CD4-positive, alpha-beta memory T cell (primary cell): ENCODE results near the gene WWC1. TPM values are rescaled to one million over a fixed set of nuclear protein-coding genes. Genes with fewer than 3 reads are reported as not detected.

Experiments used
- CTCF ChIA-PET: fragments of 350-600 bp; sonication (Branson Sonifier 250); formaldehyde crosslinking; loops from one replicate; lab custom pipeline; 2021; ENCODE audit warnings: inconsistent platforms; ENCODE audit not compliant: partially characterized antibody; lab: Charles Lee
- POLR2A ChIA-PET: fragments of 350-600 bp; sonication (Branson Sonifier 250); formaldehyde crosslinking; loops from one replicate; lab custom pipeline; 2021; ENCODE audit not compliant: partially characterized antibody; lab: Charles Lee
- DNase-seq, 5 donors: peaks; one replicate each; pipeline versions ENCODE4 v3.0.0 to v3.0.0-alpha.2; 2020 to 2022; ENCODE audit warnings: mixed read lengths in 1 of 5
- H3K27ac ChIP-seq: one replicate; pipeline ENCODE4 v1.7.0; 2013; ENCODE audit warnings: low read depth, low read length
- H3K27me3 ChIP-seq: 2 replicates; pipeline ENCODE4 v1.7.0; 2013; ENCODE audit warnings: mild to moderate bottlenecking, low read length, moderate library complexity; ENCODE audit not compliant: insufficient read depth
- H3K36me3 ChIP-seq: 2 replicates; pipeline ENCODE4 v1.7.0; 2013; ENCODE audit warnings: mild to moderate bottlenecking, low read length, moderate library complexity; ENCODE audit not compliant: insufficient read depth
- H3K4me1 ChIP-seq: 2 replicates; pipeline ENCODE4 v1.7.0; 2013; ENCODE audit warnings: mild to moderate bottlenecking, low read length, moderate library complexity; ENCODE audit not compliant: insufficient read depth
- H3K4me3 ChIP-seq, 2 donors: one replicate each; pipeline ENCODE4 v1.7.0; 2013; ENCODE audit warnings: low read length in 2 of 2, mild to moderate bottlenecking in 1 of 2
- H3K9me3 ChIP-seq, 2 donors: one replicate each; pipeline ENCODE4 v1.7.0; 2013; ENCODE audit warnings: low read length in 2 of 2, control low read depth in 1 of 2; ENCODE audit not compliant: control insufficient read depth in 1 of 2
- H3K27ac Mint-ChIP-seq, 7 donors: one replicate each; pipeline ENCODE4 v1.8.0; 2020 to 2021; ENCODE audit warnings: mixed read lengths in 7 of 7, mild to moderate bottlenecking in 6 of 7, inconsistent platforms in 3 of 7, moderate library complexity in 3 of 7
- H3K27me3 Mint-ChIP-seq, 2 donors: one replicate each; pipeline ENCODE4 v1.8.0; 2020 to 2021; ENCODE audit warnings: mixed read lengths in 2 of 2
- H3K36me3 Mint-ChIP-seq, 2 donors: one replicate each; pipeline ENCODE4 v1.8.0; 2020 to 2021; ENCODE audit warnings: mixed read lengths in 2 of 2, inconsistent platforms in 1 of 2, mild to moderate bottlenecking in 1 of 2
- H3K4me1 Mint-ChIP-seq, 4 donors: one replicate each; pipeline ENCODE4 v1.8.0; 2020 to 2021; ENCODE audit warnings: mixed read lengths in 4 of 4, mild to moderate bottlenecking in 1 of 4
- H3K4me3 Mint-ChIP-seq, 8 donors: one replicate each; pipeline ENCODE4 v1.8.0; 2020 to 2021; ENCODE audit warnings: mixed read lengths in 8 of 8, mild to moderate bottlenecking in 7 of 8, moderate library complexity in 6 of 8, inconsistent platforms in 3 of 8
- H3K9me3 Mint-ChIP-seq, 8 donors: one replicate each; pipeline ENCODE4 v1.8.0; 2020 to 2021; ENCODE audit warnings: mixed read lengths in 8 of 8, mild to moderate bottlenecking in 5 of 8, inconsistent platforms in 3 of 8, moderate library complexity in 1 of 8
- intact Hi-C: fragments of 100-400 bp; cut with micrococcal nuclease; formaldehyde crosslinking; loops from one replicate; pipeline ENCODE4 v1.15.1; 2023
- polyA plus RNA-seq, 2 donors: library from polyadenylated mRNA; unstranded; fragments of 300-500 nt; fragmentation: Illumina TruSeq; gene quantifications; one replicate each; pipeline ENCODE4 v1.2.3, GENCODE V29; 2021
- total RNA-seq, 2 experiments: library from RNA; stranded (reverse); gene quantifications; one replicate each; pipeline ENCODE4 v1.2.3, GENCODE V29; 2021

Gene WWC1
- total and polyA plus RNA-seq, 4 experiments from 2014 or later, result 0.22 to 2.7 (median 1.5) TPM

- H3K4me3 ChIP-seq, result no peak overlapping the region
- peaks cover 14% of the 10 kb centered on the region for H3K27me3 ChIP-seq
- DNase-seq, result no peak
- ChIA-PET POLR2A (no interaction called here), CTCF (interaction anchor here (1.2 to 2.7 kb wide), 2 partner anchors 11 to 87 kb away, joined by 3 to 10 read pairs; no protein-coding TSS in a partner anchor)
- H3K9me3 ChIP-seq, result no peaks in the 10 kb centered on the region
- Mint-ChIP-seq H3K27ac (peak overlapping the region in 2 of 7 donors; percentile 44 to 46), H3K36me3 (no peaks in the 10 kb centered on the region), H3K27me3 (peaks cover 3 to 7% of the 10 kb centered on the region in 2 donors), H3K9me3 (no peaks in the 10 kb centered on the region), H3K4me3 (peak overlapping the region; percentile 44 to 72 (median 66)), H3K4me1 (peaks cover 6 to 22% (median 16%) of the 10 kb centered on the region in 4 donors)
- no peak overlapping the region for H3K27ac ChIP-seq
- no peaks in the 10 kb centered on the region for H3K36me3 ChIP-seq
- intact Hi-C loops, result loop anchor here (5.0 kb wide), 2 partner anchors 119 to 284 kb away; partner anchors contain the start of gene PANK3
- H3K4me1 ChIP-seq, result peaks cover 15% of the 10 kb centered on the region
Measured at GRCh38 chr5:168292786-168293696, 1.6 kb downstream of the WWC1 start.

GRCh38 chr5:168295574-168296201, 4.2 kb downstream of the WWC1 start:
- Histone ChIP-seq H3K9me3 (no peaks in the 10 kb centered on the region), H3K4me3 (no peak overlapping the region), H3K36me3 (no peaks in the 10 kb centered on the region), H3K27ac (no peak overlapping the region), H3K4me1 (peaks cover 15% of the 10 kb centered on the region), H3K27me3 (peaks cover 14% of the 10 kb centered on the region)
- no peak for DNase-seq
- H3K4me1 Mint-ChIP-seq, result peaks cover 4 to 15% (median 11%) of the 10 kb centered on the region in 4 donors
- no peaks in the 10 kb centered on the region for H3K36me3 Mint-ChIP-seq
- no peaks in the 10 kb centered on the region for H3K9me3 Mint-ChIP-seq
- intact Hi-C loops, result no loop called here
- CTCF ChIA-PET, result interaction anchor here (0.6 to 0.8 kb wide), 2 partner anchors 27 to 86 kb away, joined by 3 read pairs; no protein-coding TSS in a partner anchor
- POLR2A ChIA-PET, result no interaction called here
- H3K27me3 Mint-ChIP-seq, result peaks cover 3 to 7% of the 10 kb centered on the region in 2 donors
- H3K4me3 Mint-ChIP-seq, result no peak overlapping the region
- H3K27ac Mint-ChIP-seq, result no peak overlapping the region

- H3K4me1 Mint-ChIP-seq, result peaks cover 0 to 11% (median 6%) of the 10 kb centered on the region in 4 donors
- H3K36me3 ChIP-seq, result no peaks in the 10 kb centered on the region
- DNase-seq, result no peak
- H3K27ac Mint-ChIP-seq, result no peak overlapping the region
- H3K4me3 ChIP-seq, result no peak overlapping the region
- peaks cover 9% of the 10 kb centered on the region for H3K4me1 ChIP-seq
- no peaks in the 10 kb centered on the region for H3K9me3 Mint-ChIP-seq
- no peaks in the 10 kb centered on the region for H3K36me3 Mint-ChIP-seq
- intact Hi-C loops, result no loop called here
- POLR2A ChIA-PET, result no interaction called here
- CTCF ChIA-PET, result interaction anchor here (0.8 kb wide), 1 partner anchor 28 kb away, joined by 3 read pairs; no protein-coding TSS in a partner anchor
- peaks cover 3 to 7% of the 10 kb centered on the region in 2 donors for H3K27me3 Mint-ChIP-seq
- no peak overlapping the region for H3K27ac ChIP-seq
- peaks cover 14% of the 10 kb centered on the region for H3K27me3 ChIP-seq
- no peaks in the 10 kb centered on the region for H3K9me3 ChIP-seq
- H3K4me3 Mint-ChIP-seq, result no peak overlapping the region
Measured at GRCh38 chr5:168296682-168297081, 5.2 kb downstream of the WWC1 start.

GRCh38 chr5:168298949-168299348, 7.5 kb downstream of the WWC1 start:
- CTCF ChIA-PET, result no interaction called here
- Histone ChIP-seq H3K4me1 (no peaks in the 10 kb centered on the region), H3K27me3 (peaks cover 4% of the 10 kb centered on the region), H3K27ac (no peak overlapping the region), H3K4me3 (no peak overlapping the region), H3K9me3 (no peaks in the 10 kb centered on the region), H3K36me3 (no peaks in the 10 kb centered on the region)
- intact Hi-C loops, result no loop called here
- Mint-ChIP-seq H3K27ac (no peak overlapping the region), H3K27me3 (no peaks in the 10 kb centered on the region), H3K4me1 (peaks cover 0 to 1% (median 0%) of the 10 kb centered on the region in 4 donors), H3K9me3 (no peaks in the 10 kb centered on the region), H3K4me3 (no peak overlapping the region), H3K36me3 (no peaks in the 10 kb centered on the region)
- POLR2A ChIA-PET, result no interaction called here
- no peak for DNase-seq

- CTCF ChIA-PET, result no interaction called here
- intact Hi-C loops, result no loop called here
- Mint-ChIP-seq H3K27ac (no peak overlapping the region), H3K4me3 (no peak overlapping the region), H3K27me3 (no peaks in the 10 kb centered on the region), H3K9me3 (no peaks in the 10 kb centered on the region), H3K36me3 (no peaks in the 10 kb centered on the region), H3K4me1 (peaks cover 0 to 1% (median 0%) of the 10 kb centered on the region in 4 donors)
- Histone ChIP-seq H3K4me3 (no peak overlapping the region), H3K36me3 (no peaks in the 10 kb centered on the region), H3K27ac (no peak overlapping the region), H3K27me3 (peaks cover under 1% of the 10 kb centered on the region), H3K4me1 (no peaks in the 10 kb centered on the region), H3K9me3 (no peaks in the 10 kb centered on the region)
- no peak for DNase-seq
- POLR2A ChIA-PET, result no interaction called here
Measured at GRCh38 chr5:168299372-168299771, 7.9 kb downstream of the WWC1 start.

- intact Hi-C loops, result no loop called here
- H3K27me3 ChIP-seq, result no peaks in the 10 kb centered on the region
- H3K9me3 ChIP-seq, result no peaks in the 10 kb centered on the region
- no peak overlapping the region for H3K4me3 ChIP-seq
- no peak overlapping the region for H3K27ac ChIP-seq
- H3K4me1 ChIP-seq, result no peaks in the 10 kb centered on the region
- Mint-ChIP-seq H3K9me3 (no peaks in the 10 kb centered on the region), H3K27me3 (no peaks in the 10 kb centered on the region), H3K4me3 (no peak overlapping the region), H3K27ac (no peak overlapping the region), H3K36me3 (no peaks in the 10 kb centered on the region), H3K4me1 (peaks cover 0 to 1% (median 0%) of the 10 kb centered on the region in 4 donors)
- no peaks in the 10 kb centered on the region for H3K36me3 ChIP-seq
- DNase-seq, result no peak
- CTCF ChIA-PET, result interaction anchor here (0.6 kb wide), 1 partner anchor 312 kb away, joined by 5 read pairs; no protein-coding TSS in a partner anchor
- POLR2A ChIA-PET, result interaction anchor here (0.7 kb wide), 1 partner anchor 63 kb away, joined by 4 read pairs; no protein-coding TSS in a partner anchor
Measured at GRCh38 chr5:168300326-168301182, 9.1 kb downstream of the WWC1 start.
